PC-3 (cell line): ENCODE results near the gene RAB5IF. TPM values are rescaled to one million over a fixed set of nuclear protein-coding genes. Genes with fewer than 3 reads are reported as not detected.
A peak's percentile ranks its signal among the peaks of the same experiment; 100 is the strongest.

ENCODE experiments used
- ATAC-seq: fragments of 200-7000 bp; cut with Tn5 transposase; 2 replicates; pipeline ENCODE4 v1.9.1; 2020; ENCODE audit warnings: mild to moderate bottlenecking, moderate library complexity
- BruUV-seq: library from RNA; stranded (reverse); fragments of 400-500 nt; replicated peaks from 2 replicates; lab custom pipeline; 2021; lab: Mats Ljungman, UMichigan
- CTCF ChIA-PET: fragments of 300-600 bp; sonication (Branson Sonifier 250); formaldehyde crosslinking; loops from one replicate; lab custom pipeline; 2022; ENCODE audit warnings: antibody characterized with exemption; lab: Charles Lee
- POLR2A ChIA-PET: fragments of 300-600 bp; sonication (Branson Sonifier 250); formaldehyde crosslinking; loops from one replicate; lab custom pipeline; 2022; ENCODE audit warnings: antibody characterized with exemption; ENCODE audit not compliant: unreplicated experiment; lab: Charles Lee
- DNase-seq: peaks from one replicate; pipeline ENCODE4 v3.0.0-alpha.2; 2015
- H2AFZ ChIP-seq: fragments of 300-600 bp; sonication (generic); 2 replicates; pipeline ENCODE4 v1.6.0; 2016; ENCODE audit warnings: antibody characterized with exemption, low read length
- H3F3A ChIP-seq: fragments of 300-600 bp; sonication (generic); one replicate; pipeline ENCODE4 v1.6.0; 2017; ENCODE audit warnings: antibody characterized with exemption, low read length, control low read depth, mild to moderate bottlenecking; ENCODE audit not compliant: unreplicated experiment
- H3K27ac ChIP-seq: fragments of 300-600 bp; sonication (generic); 2 replicates; pipeline ENCODE4 v1.5.1; 2016; ENCODE audit warnings: mild to moderate bottlenecking, low read length
- H3K27me3 ChIP-seq: fragments of 300-600 bp; sonication (generic); 2 replicates; pipeline ENCODE4 v1.6.1; 2016; ENCODE audit warnings: low read length, mixed read lengths
- H3K36me3 ChIP-seq: fragments of 300-600 bp; sonication (generic); 2 replicates; pipeline ENCODE4 v1.6.1; 2016; ENCODE audit warnings: low read depth, mixed run types, low read length, mixed read lengths
- H3K4me1 ChIP-seq: fragments of 300-600 bp; sonication (generic); 2 replicates; pipeline ENCODE4 v1.5.1; 2016; ENCODE audit warnings: low read length; ENCODE audit not compliant: insufficient read depth
- H3K4me2 ChIP-seq: fragments of 300-600 bp; sonication (generic); 2 replicates; pipeline ENCODE4 v1.6.0; 2016; ENCODE audit warnings: low read length
- H3K4me3 ChIP-seq: fragments of 300-600 bp; sonication (generic); 2 replicates; pipeline ENCODE4 v1.5.1; 2016; ENCODE audit warnings: mild to moderate bottlenecking, low read length, mixed read lengths
- H3K79me2 ChIP-seq: fragments of 300-600 bp; sonication (generic); 2 replicates; pipeline ENCODE4 v1.6.1; 2017; ENCODE audit warnings: low read length, mixed read lengths
- H3K9ac ChIP-seq: fragments of 300-600 bp; sonication (generic); 2 replicates; pipeline ENCODE4 v1.6.0; 2016; ENCODE audit warnings: mild to moderate bottlenecking, low read length
- H3K9me2 ChIP-seq: fragments of 300-600 bp; sonication (generic); replicated peaks from 2 replicates; pipeline ENCODE4 v1.6.1; 2016; ENCODE audit warnings: mixed run types, low read length, mixed read lengths
- H3K9me3 ChIP-seq: fragments of 300-600 bp; sonication (generic); 2 replicates; pipeline ENCODE4 v1.6.1; 2016; ENCODE audit warnings: low read length, mixed read lengths
- H4K20me1 ChIP-seq: fragments of 300-600 bp; sonication (generic); 2 replicates; pipeline ENCODE4 v1.6.1; 2016; ENCODE audit warnings: low read length, mixed read lengths
- EZH2 ChIP-seq: fragments of 300-600 bp; sonication (generic); IDR thresholded peaks from one replicate; pipeline ENCODE4 v1.6.1; 2017; ENCODE audit warnings: antibody characterized with exemption, mild to moderate bottlenecking, low read length; ENCODE audit not compliant: unreplicated experiment
- EZH2phosphoT487 ChIP-seq: fragments of 300-600 bp; sonication (generic); IDR thresholded peaks from 2 replicates; pipeline ENCODE4 v1.6.1; 2018; ENCODE audit warnings: mild to moderate bottlenecking, antibody characterized with exemption, low read length, borderline replicate concordance
- intact Hi-C: fragments of 100-400 bp; cut with micrococcal nuclease; formaldehyde crosslinking; loops from 2 replicates; pipeline ENCODE4 v1.9.0; 2023
- total RNA-seq: library from RNA; depleted of rRNA; stranded (reverse); fragments of >200 nt; gene quantifications from 2 replicates; pipeline ENCODE4 v1.2.3, GENCODE V29; 2014
- TF ChIP-seq, protein P1 (sequence below): fragments of 300-600 bp; sonication (generic); conservative IDR thresholded peaks from 2 replicates; pipeline ENCODE4 v1.5.1; 2017; ENCODE audit warnings: antibody characterized with exemption, low read depth, mild to moderate bottlenecking, low read length

RAB5IF gene
- total RNA-seq, 1 experiment from 2014 or later, result 217 TPM

DNA sequence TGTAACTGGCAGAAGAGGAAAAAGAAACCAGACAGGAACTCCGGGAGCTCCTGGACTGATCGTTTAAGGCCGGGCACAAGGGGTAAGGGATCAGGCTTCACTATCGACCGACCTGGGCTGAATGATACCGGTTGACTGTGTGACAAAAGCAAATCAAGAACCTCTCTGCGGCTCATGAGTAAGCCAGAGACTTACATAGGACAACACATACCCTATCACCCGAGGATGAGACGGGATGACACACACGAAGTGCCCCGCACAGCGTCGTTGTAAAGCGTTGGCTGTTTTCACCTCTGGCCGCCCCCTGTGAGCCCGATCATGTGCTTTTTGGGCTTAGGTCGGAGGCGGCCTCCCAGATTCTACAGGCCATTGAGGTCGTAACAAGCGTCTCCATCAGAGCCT is 32.9 kb upstream of the RAB5IF start:
- TF ChIP-seq, protein P1, sequence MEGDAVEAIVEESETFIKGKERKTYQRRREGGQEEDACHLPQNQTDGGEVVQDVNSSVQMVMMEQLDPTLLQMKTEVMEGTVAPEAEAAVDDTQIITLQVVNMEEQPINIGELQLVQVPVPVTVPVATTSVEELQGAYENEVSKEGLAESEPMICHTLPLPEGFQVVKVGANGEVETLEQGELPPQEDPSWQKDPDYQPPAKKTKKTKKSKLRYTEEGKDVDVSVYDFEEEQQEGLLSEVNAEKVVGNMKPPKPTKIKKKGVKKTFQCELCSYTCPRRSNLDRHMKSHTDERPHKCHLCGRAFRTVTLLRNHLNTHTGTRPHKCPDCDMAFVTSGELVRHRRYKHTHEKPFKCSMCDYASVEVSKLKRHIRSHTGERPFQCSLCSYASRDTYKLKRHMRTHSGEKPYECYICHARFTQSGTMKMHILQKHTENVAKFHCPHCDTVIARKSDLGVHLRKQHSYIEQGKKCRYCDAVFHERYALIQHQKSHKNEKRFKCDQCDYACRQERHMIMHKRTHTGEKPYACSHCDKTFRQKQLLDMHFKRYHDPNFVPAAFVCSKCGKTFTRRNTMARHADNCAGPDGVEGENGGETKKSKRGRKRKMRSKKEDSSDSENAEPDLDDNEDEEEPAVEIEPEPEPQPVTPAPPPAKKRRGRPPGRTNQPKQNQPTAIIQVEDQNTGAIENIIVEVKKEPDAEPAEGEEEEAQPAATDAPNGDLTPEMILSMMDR, result no peak
- TF ChIP-seq EZH2phosphoT487 (no peak), EZH2 (no peak)
- peak overlapping the region; percentile 98; the same call in 1 of the 2 replicates for H3K4me2 ChIP-seq
- peaks cover 28% of the 10 kb centered on the region for H3K79me2 ChIP-seq
- no peaks in the 10 kb centered on the region for H3K36me3 ChIP-seq
- H3K9me2 ChIP-seq, result no peaks in the 10 kb centered on the region
- ATAC-seq (no peak), DNase-seq (no peak)
- no peak overlapping the region for H3K9ac ChIP-seq
- H2AFZ ChIP-seq, result peak overlapping the region; percentile 54
- TSS peak; percentile 40 for BruUV-seq
- no peak overlapping the region for H3K4me3 ChIP-seq
- no peaks in the 10 kb centered on the region for H3K27me3 ChIP-seq
- H4K20me1 ChIP-seq, result no peaks in the 10 kb centered on the region
- no peak overlapping the region for H3K27ac ChIP-seq
- H3F3A ChIP-seq, result no peaks in the 10 kb centered on the region
- peaks cover 17% of the 10 kb centered on the region for H3K4me1 ChIP-seq
- intact Hi-C loops, result no loop called here
- POLR2A ChIA-PET, result no interaction called here
- CTCF ChIA-PET, result no interaction called here
- H3K9me3 ChIP-seq, result no peaks in the 10 kb centered on the region

DNA sequence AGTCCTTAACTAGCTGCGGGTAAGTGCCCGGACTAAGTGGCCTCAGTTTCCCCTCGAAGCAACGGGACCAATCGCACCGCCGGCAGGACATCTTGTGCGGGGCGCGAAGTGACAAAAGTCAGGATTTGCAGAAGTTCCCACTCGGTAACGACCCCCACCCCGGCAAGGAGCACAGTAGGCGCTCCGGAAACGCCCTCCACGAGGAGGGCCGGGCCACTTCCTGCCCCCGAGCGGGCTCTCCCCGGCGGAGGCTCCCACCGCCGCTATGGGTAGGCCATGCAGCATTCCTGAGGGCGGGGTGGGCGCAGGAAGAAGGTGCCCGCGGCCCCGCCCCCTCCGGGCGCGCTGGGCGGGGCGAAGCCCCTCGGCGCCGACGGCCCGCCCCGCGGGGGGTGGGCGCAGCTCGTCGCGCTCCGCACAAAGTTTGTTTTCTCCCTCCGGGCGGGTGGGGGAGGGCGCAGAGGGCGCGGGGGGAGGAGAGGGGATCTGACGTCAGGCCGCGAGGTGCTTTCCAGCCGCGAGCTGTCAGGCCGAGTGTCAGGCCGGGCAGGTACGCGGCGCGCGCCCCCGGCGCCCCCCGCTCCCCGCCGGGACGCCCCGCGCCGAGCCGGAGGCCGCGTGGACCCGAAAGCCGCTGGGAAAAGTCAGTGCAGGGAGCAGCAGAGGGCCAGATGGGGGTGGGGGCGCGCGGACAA is 32.3 kb upstream of the RAB5IF start, which contains the start of gene TGIF2:
TGIF2 (plus strand) TSS at position 495 of the 695 bp plus-strand sequence. CDS start 5,178 bp downstream, outside the sequence.
- intact Hi-C loops, result no loop called here
- peak within 1 kb of the TSS; percentile 98 for H3K4me2 ChIP-seq
- no peaks in the 10 kb centered on the region for H4K20me1 ChIP-seq
- peaks cover 17% of the 10 kb centered on the region for H3K4me1 ChIP-seq
- TF ChIP-seq, protein P1, result no peak
- TF ChIP-seq EZH2phosphoT487, result no peak
- TF ChIP-seq EZH2, result no peak
- H3K9me2 ChIP-seq, result no peaks in the 10 kb centered on the region
- H3K4me3 ChIP-seq, result peak within 1 kb of the TSS; percentile 87
- POLR2A ChIA-PET, result no interaction called here
- no peaks in the 10 kb centered on the region for H3K36me3 ChIP-seq
- no peaks in the 10 kb centered on the region for H3K9me3 ChIP-seq
- peak within 1 kb of the TSS; percentile 84 for H3K9ac ChIP-seq
- peak within 1 kb of the TSS; percentile 98 for H2AFZ ChIP-seq
- CTCF ChIA-PET, result no interaction called here
- DNase-seq (peak; percentile 81), ATAC-seq (peak; percentile 47)
- no peaks in the 10 kb centered on the region for H3K27me3 ChIP-seq
- H3K79me2 ChIP-seq, result peaks cover 32% of the 10 kb centered on the region
- no TSS peak for BruUV-seq
- H3F3A ChIP-seq, result no peaks in the 10 kb centered on the region
- H3K27ac ChIP-seq, result peak within 1 kb of the TSS; percentile 16; the same call in 1 of the 2 replicates
